ENCODE measurements around the gene CATSPERZ. TPM values are rescaled to one million over a fixed set of nuclear protein-coding genes. Genes with fewer than 3 reads are reported as not detected.

The CATSPERZ gene
- total RNA-seq, 1 donor from 2014 or later, result 0.59 TPM

DNA sequence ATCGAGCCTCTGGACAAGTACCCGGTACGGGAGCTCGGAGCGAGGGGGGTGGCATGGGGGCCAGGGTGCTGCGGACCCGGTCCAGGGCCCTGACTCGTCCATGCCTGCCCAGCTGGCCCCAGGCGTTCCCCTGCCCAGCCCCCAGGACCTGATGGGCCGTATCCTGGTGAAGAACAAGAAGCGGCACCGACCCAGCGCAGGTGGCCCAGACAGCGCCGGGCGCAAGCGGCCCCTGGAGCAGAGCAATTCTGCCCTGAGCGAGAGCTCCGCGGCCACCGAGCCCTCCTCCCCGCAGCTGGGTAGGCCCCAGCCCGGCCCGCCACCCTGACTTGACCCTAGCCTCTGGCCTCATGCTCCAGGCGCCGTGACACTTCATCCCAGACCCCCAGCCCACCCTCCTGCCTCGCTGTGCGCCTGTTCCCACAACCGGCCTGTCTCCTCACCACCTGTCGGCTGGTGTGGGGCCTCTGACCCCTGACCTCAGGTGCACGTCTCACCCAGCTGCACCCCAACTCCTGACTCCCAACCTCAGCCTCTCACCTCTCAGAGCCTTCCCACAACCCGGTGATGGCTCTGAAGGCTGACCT, 41.1 kb upstream of the CATSPERZ start:
- H3K4me3 Mint-ChIP-seq (ENCODE audit: low read depth), result no peak overlapping the region
- peaks cover 22% of the 10 kb centered on the region for H3K36me3 Mint-ChIP-seq (ENCODE audit: low read depth)
- peaks cover 7% of the 10 kb centered on the region for H3K4me1 Mint-ChIP-seq (ENCODE audit: low read depth)
- intact Hi-C loops (cut with micrococcal nuclease), result no loop called here
- DNase-seq (ENCODE audit: low spot score), result no peak
- no peak overlapping the region for H3K27ac Mint-ChIP-seq
- no peaks in the 10 kb centered on the region for H3K9me3 Mint-ChIP-seq
- H3K27me3 Mint-ChIP-seq (ENCODE audit: low read depth), result no peaks in the 10 kb centered on the region

DNA sequence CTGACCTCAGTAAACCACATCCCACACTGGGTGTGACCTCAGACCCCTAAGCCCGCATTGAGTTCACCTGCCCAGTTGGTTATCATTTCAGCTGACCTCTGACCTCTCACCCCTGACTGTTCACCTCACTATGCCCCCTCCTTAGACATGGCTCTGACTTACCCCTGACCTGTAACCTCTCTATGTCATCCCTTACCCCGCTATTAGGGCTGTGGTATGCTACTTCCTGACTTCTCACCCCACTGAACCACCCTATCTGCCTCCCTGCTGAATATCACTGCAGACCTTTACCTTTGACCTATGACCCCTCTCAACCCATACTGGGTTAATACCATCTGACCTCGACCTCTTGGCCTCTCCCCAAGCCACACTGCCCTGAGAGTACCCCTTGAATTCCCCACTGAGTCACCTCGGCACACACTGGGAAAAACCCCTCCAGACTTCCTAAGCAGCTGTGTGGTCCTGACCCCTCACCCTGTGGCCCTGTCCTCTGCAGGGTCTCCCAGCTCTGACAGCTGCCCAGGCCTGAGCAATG, 40.6 kb upstream of the CATSPERZ start:
- intact Hi-C loops (cut with micrococcal nuclease), result no loop called here
- Mint-ChIP-seq H3K4me3 (ENCODE audit: low read depth) (no peak overlapping the region), H3K4me1 (ENCODE audit: low read depth) (peaks cover 7% of the 10 kb centered on the region), H3K27ac (peak overlapping the region; percentile 26), H3K36me3 (ENCODE audit: low read depth) (peaks cover 22% of the 10 kb centered on the region), H3K9me3 (no peaks in the 10 kb centered on the region), H3K27me3 (ENCODE audit: low read depth) (no peaks in the 10 kb centered on the region)
- no peak for DNase-seq (ENCODE audit: low spot score)

DNA sequence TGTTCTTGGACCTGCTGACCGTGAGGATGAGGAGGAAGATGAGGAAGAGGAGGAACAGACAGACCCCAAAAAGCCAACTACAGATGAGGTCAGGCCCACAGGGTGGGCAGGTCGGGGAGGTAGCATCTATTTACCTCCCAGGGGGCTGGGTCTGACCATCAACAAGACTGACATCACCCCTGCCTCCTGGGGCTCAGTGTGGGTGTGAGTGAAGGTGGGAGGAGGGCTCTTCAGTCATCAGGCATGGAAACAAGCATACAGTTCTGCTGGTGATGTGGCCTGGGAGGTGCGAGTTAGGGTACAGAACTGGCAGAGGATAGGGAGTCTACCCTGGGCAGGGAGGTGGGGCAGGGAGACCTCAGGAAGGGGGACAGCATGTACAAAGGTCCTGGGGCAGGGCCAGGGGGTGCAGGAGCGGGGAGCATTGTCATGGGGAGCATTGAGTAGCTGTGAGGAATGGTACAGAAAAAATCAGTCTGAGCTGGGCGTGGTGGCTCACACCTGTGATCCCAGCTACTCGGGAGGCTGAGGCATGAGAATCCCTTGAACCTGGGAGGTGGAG, 39.9 kb upstream of the CATSPERZ start:
- H3K9me3 Mint-ChIP-seq, result no peaks in the 10 kb centered on the region
- H3K4me1 Mint-ChIP-seq (ENCODE audit: low read depth), result peaks cover 7% of the 10 kb centered on the region
- intact Hi-C loops (cut with micrococcal nuclease), result no loop called here
- H3K4me3 Mint-ChIP-seq (ENCODE audit: low read depth), result no peak overlapping the region
- peak overlapping the region; percentile 26 for H3K27ac Mint-ChIP-seq
- H3K27me3 Mint-ChIP-seq (ENCODE audit: low read depth), result no peaks in the 10 kb centered on the region
- H3K36me3 Mint-ChIP-seq (ENCODE audit: low read depth), result peaks cover 22% of the 10 kb centered on the region
- no peak for DNase-seq (ENCODE audit: low spot score)

DNA sequence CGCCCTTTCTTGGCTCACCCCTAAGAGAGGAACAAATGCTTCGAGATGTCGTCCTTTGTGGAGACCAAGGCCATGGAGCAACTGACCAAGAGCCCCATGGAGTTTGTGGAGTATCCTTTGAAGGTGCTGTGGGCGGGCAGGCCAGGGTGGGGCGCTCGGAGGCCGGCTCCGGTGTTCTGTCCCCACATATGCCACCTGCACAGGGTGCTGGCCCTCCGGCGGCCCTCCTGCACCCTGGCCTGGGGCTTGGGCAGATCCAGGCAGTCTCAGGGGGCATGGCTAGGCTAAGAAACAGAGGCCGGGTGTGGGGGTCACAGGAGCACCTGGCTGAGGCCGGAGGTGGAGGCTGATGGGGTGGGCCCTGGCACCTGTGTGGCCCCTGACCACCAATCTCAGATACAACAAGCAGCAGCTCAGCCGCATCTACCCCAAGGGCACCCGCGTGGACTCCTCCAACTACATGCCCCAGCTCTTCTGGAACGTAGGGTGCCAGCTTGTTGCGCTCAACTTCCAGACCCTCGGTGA, 38.5 kb upstream of the CATSPERZ start:
- intact Hi-C loops (cut with micrococcal nuclease), result no loop called here

DNA sequence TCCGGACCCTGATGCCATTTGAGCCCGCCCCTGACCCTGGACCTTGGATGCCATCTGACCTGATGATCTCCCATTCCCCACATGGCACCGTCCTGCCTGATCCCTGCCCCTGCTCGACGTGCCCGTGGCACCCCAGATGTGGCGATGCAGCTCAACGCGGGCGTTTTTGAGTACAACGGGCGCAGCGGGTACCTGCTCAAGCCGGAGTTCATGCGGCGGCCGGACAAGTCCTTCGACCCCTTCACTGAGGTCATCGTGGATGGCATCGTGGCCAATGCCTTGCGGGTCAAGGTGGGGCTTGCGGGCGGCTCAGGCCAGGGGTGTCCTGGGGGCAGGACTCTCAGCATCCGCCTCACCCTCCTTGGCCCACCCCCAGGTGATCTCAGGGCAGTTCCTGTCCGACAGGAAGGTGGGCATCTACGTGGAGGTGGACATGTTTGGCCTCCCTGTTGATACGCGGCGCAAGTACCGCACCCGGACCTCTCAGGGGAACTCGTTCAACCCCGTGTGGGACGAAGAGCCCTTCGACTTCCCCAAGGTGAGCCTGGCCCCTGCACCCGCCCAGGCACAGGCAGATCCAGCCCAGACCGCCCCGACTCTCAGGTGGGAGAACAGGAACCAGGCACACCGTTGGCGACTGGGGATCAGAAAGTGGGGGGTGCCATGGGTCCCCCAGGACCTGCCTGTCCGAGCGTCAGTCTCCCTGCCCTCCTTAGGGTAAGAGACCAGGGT, 37.7 kb upstream of the CATSPERZ start:
- peaks cover 25% of the 10 kb centered on the region for H3K36me3 Mint-ChIP-seq (ENCODE audit: low read depth)
- no peaks in the 10 kb centered on the region for H3K27me3 Mint-ChIP-seq (ENCODE audit: low read depth)

More for the DNA sequence above, 38.5 kb upstream of the CATSPERZ start:
- Mint-ChIP-seq H3K9me3 (no peaks in the 10 kb centered on the region), H3K4me1 (ENCODE audit: low read depth) (peaks cover 7% of the 10 kb centered on the region), H3K4me3 (ENCODE audit: low read depth) (no peak overlapping the region), H3K27me3 (ENCODE audit: low read depth) (no peaks in the 10 kb centered on the region), H3K27ac (no peak overlapping the region), H3K36me3 (ENCODE audit: low read depth) (peaks cover 25% of the 10 kb centered on the region)
- no peak for DNase-seq (ENCODE audit: low spot score)

DNA sequence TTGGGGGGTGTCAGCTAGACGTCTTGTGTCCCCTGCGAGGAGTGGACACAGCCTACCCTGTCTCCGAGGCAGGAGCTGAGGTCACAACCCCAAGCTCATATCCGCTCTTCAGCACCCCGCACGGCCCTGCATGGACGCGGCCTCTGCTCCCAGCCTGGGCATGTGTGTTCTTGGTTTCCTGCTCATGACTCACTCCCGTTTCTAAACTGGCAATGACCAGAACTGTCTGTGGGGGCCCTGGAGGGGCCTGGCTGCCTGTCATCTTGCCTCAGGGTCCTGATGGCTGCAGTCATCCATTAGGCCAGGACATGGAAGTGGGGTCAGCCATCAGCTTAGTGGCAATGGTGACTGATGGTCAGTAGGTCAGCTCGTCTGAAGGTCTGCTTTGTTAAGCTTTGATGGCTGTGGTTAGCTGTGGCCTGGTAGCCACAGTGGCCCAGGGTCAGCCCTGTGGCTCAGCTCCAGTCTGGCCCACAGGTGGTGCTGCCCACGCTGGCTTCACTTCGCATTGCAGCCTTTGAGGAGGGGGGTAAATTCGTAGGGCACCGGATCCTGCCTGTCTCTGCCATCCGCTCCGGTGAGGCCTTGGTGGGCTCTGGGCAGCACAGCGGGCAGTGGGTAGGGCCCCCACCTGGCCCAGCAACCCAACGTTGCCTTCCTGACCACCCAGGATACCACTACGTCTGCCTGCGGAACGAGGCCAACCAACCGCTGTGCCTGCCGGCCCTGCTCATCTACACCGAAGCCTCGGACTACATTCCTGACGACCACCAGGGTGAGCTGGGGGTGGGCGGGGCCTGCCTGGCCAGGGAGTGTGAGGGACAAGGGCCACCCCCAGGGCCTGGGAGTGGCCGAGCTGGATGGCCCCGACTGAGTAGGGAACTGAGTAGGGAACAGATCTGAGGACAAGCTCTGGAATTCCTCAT, 36.9 kb upstream of the CATSPERZ start:
- Mint-ChIP-seq H3K27me3 (ENCODE audit: low read depth) (no peaks in the 10 kb centered on the region), H3K36me3 (ENCODE audit: low read depth) (peaks cover 19% of the 10 kb centered on the region), H3K4me1 (ENCODE audit: low read depth) (peaks cover 10% of the 10 kb centered on the region), H3K4me3 (ENCODE audit: low read depth) (no peak overlapping the region), H3K9me3 (no peaks in the 10 kb centered on the region), H3K27ac (no peak overlapping the region)
- intact Hi-C loops (cut with micrococcal nuclease), result no loop called here
- DNase-seq (ENCODE audit: low spot score), result no peak

More for the DNA sequence above, 37.7 kb upstream of the CATSPERZ start:
- Mint-ChIP-seq H3K4me3 (ENCODE audit: low read depth) (no peak overlapping the region), H3K27ac (no peak overlapping the region), H3K9me3 (no peaks in the 10 kb centered on the region), H3K4me1 (ENCODE audit: low read depth) (peaks cover 7% of the 10 kb centered on the region)
- no peak for DNase-seq (ENCODE audit: low spot score)
- intact Hi-C loops (cut with micrococcal nuclease), result no loop called here

DNA sequence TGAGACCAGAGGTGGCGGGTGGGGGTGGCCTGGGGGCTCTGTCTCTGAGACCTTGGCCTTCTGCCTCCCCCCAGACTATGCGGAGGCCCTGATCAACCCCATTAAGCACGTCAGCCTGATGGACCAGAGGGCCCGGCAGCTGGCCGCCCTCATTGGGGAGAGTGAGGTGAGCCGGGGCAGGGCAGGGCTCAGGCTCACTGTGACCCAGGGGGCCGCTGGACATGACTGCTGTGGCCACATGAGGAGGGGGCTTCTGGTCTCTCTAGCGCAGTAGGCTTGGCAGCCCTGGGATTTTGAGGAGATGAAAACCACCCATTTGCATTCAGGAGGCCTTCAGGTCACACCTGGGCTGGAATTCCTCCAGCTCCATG, 36.2 kb upstream of the CATSPERZ start:
- DNase-seq (ENCODE audit: low spot score), result no peak
- intact Hi-C loops (cut with micrococcal nuclease), result no loop called here
- peaks cover 22% of the 10 kb centered on the region for H3K36me3 Mint-ChIP-seq (ENCODE audit: low read depth)
- H3K27me3 Mint-ChIP-seq (ENCODE audit: low read depth), result no peaks in the 10 kb centered on the region
- H3K9me3 Mint-ChIP-seq, result no peaks in the 10 kb centered on the region
- H3K27ac Mint-ChIP-seq, result no peak overlapping the region
- H3K4me1 Mint-ChIP-seq (ENCODE audit: low read depth), result peaks cover 14% of the 10 kb centered on the region
- H3K4me3 Mint-ChIP-seq (ENCODE audit: low read depth), result no peak overlapping the region

DNA sequence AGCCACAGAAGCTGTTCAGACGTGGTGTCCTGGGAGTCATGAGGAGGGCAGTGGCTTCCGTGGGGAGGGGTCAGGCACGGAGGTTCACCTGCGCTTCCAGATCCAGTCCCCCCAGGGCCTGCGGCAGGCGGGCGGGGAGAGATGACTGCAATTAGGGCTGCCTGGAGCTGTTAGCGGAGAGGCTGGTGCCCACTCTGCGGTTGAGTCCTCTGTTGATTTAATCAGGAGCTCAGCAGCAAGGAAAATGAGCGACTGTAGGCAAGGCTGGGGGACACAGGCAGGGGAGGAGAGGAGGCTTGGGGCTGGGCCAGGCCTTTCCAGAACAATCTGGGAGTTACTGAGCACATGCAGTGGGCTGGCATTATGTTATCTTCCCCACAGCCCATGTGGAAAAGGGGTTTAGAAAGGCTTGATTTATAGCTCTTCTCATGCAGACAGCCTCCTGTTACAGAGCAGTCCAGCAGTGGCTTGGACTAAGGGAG, 35.7 kb upstream of the CATSPERZ start:
- no peaks in the 10 kb centered on the region for H3K27me3 Mint-ChIP-seq (ENCODE audit: low read depth)
- intact Hi-C loops (cut with micrococcal nuclease), result no loop called here

DNA sequence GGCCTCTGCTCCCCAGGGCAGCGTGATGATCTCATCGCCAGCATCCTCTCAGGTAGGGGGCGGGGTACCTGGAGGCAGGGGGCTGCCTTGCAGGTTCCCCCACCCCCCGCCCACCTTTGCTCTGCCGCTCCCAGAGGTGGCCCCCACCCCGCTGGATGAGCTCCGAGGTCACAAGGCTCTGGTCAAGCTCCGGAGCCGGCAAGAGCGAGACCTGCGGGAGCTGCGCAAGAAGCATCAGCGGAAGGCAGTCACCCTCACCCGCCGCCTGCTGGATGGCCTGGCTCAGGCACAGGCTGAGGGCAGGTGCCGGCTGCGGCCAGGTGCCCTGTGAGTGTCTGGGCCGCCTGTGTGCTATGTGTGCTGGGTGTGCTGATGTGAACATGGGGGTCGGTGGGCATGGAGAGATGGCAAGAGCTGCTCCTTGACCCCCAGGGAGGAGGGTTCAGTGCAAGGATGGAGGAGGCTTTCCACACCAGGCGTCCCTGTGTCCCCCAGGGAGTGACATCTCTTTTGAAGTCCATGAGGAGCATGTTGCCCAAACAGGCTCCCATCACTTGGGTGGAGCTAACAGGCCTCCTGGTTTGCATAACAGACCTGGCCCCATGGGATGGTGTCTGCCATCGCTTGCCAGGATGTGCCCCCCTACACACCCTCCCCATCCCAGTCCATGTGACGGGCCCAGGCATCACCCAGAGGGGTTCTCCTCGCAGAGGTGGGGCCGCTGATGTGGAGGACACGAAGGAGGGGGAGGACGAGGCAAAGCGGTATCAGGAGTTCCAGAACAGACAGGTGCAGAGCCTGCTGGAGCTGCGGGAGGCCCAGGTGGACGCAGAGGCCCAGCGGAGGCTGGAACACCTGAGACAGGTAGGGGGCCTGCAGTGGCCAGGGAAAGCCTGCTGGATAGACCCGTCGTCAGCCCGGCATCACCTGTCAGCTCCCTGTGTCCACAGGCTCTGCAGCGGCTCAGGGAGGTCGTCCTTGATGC, 34.7 kb upstream of the CATSPERZ start:
- peaks cover 17% of the 10 kb centered on the region for H3K36me3 Mint-ChIP-seq (ENCODE audit: low read depth)
- H3K27me3 Mint-ChIP-seq (ENCODE audit: low read depth), result no peaks in the 10 kb centered on the region
- no peaks in the 10 kb centered on the region for H3K9me3 Mint-ChIP-seq
- no peak overlapping the region for H3K4me3 Mint-ChIP-seq (ENCODE audit: low read depth)
- intact Hi-C loops (cut with micrococcal nuclease), result no loop called here
- H3K4me1 Mint-ChIP-seq (ENCODE audit: low read depth), result peaks cover 9% of the 10 kb centered on the region
- no peak overlapping the region for H3K27ac Mint-ChIP-seq
- DNase-seq (ENCODE audit: low spot score), result no peak

More for the DNA sequence above, 35.7 kb upstream of the CATSPERZ start:
- H3K4me3 Mint-ChIP-seq (ENCODE audit: low read depth), result no peak overlapping the region
- no peaks in the 10 kb centered on the region for H3K9me3 Mint-ChIP-seq
- H3K4me1 Mint-ChIP-seq (ENCODE audit: low read depth), result peaks cover 15% of the 10 kb centered on the region
- no peak for DNase-seq (ENCODE audit: low spot score)
- no peak overlapping the region for H3K27ac Mint-ChIP-seq
- peaks cover 20% of the 10 kb centered on the region for H3K36me3 Mint-ChIP-seq (ENCODE audit: low read depth)

DNA sequence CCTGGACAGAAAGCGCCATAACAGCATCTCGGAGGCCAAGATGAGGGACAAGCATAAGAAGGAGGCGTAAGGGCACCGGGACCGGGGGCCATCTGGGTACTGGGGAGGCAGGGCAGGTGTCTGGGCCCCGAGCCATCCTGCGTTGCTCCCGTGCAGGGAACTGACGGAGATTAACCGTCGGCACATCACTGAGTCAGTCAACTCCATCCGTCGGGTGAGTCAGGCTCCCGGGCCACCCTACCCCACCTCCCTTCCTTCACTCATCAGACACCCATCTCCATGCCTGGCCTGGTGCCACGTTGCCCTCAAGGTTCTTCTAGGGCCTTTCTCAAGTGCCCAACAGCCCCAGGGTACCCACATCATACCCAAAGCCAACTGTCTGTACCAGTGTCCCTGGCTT, 33.8 kb upstream of the CATSPERZ start:
- intact Hi-C loops (cut with micrococcal nuclease), result no loop called here
- H3K4me1 Mint-ChIP-seq (ENCODE audit: low read depth), result peaks cover 9% of the 10 kb centered on the region
- no peaks in the 10 kb centered on the region for H3K27me3 Mint-ChIP-seq (ENCODE audit: low read depth)
- H3K4me3 Mint-ChIP-seq (ENCODE audit: low read depth), result no peak overlapping the region
- no peaks in the 10 kb centered on the region for H3K9me3 Mint-ChIP-seq
- H3K27ac Mint-ChIP-seq, result peak overlapping the region; percentile 52
- H3K36me3 Mint-ChIP-seq (ENCODE audit: low read depth), result peaks cover 17% of the 10 kb centered on the region
- DNase-seq (ENCODE audit: low spot score), result no peak

DNA sequence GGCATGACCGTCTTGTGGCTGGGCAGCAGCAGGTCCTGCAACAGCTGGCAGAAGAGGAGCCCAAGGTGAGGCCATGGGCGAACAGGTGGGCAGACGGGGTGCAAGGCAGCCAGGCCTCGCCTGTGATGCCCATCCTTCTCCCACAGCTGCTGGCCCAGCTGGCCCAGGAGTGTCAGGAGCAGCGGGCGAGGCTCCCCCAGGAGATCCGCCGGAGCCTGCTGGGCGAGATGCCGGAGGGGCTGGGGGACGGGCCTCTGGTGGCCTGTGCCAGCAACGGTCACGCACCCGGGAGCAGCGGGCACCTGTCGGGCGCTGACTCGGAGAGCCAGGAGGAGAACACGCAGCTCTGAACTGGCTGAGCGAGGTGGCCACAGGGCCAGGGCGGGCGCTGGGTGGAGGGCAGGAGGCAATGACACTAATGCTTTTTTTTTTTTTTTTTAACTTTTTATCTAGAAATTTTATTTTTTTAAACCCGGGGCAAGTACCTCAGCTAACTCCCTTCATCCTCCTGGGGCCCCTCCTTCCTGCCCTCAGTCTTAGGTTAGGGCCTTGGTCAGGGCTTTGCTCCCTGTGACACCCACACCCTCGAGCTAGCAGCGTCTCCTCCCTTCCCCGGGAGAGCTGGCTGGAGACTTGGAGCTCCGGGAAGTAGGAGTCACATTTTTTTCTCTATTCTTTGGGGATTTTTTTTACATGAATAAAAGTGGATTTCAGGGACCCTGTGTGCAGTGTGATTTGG, 32.8 kb upstream of the CATSPERZ start:
- H3K9me3 Mint-ChIP-seq, result no peaks in the 10 kb centered on the region
- no peak overlapping the region for H3K4me3 Mint-ChIP-seq (ENCODE audit: low read depth)
- peaks cover 14% of the 10 kb centered on the region for H3K4me1 Mint-ChIP-seq (ENCODE audit: low read depth)
- DNase-seq (ENCODE audit: low spot score), result no peak
- intact Hi-C loops (cut with micrococcal nuclease), result no loop called here
- peak overlapping the region; percentile 22 for H3K27ac Mint-ChIP-seq
- H3K36me3 Mint-ChIP-seq (ENCODE audit: low read depth), result peaks cover 14% of the 10 kb centered on the region
- no peaks in the 10 kb centered on the region for H3K27me3 Mint-ChIP-seq (ENCODE audit: low read depth)
